M059J (cell line): ENCODE measurements around the gene DNLZ. TPM values are rescaled to one million over a fixed set of nuclear protein-coding genes. Genes with fewer than 3 reads are reported as not detected.
A peak's percentile ranks its signal among the peaks of the same experiment; 100 is the strongest.
"Not testable (repeated sequence)": the region's sequence is repeated elsewhere in the genome, so short reads cannot be mapped to it uniquely, and the experiment has no call there.

ENCODE experiments used
- DNase-seq: peaks from one replicate; pipeline ENCODE4 v3.0.0-alpha.2; 2012; ENCODE audit warnings: low read depth
- total RNA-seq: library from RNA; depleted of rRNA; stranded (reverse); fragments of >200 nt; shearing (Covaris generic); gene quantifications from 2 replicates; pipeline ENCODE4 v1.2.3, GENCODE V29; 2014

Gene DNLZ
- total RNA-seq, 1 experiment from 2014 or later, result 35.9 TPM

GRCh38 chr9:136359774-136360718 lies 3.5 kb downstream of the DNLZ start:
- DNase-seq, result no peak

- no peak for DNase-seq
Observed at GRCh38 chr9:136358888-136359287, 4.7 kb downstream of the DNLZ start.

GRCh38 chr9:136358016-136358415 lies 5.5 kb downstream of the DNLZ start:
- DNase-seq, result no peak

GRCh38 chr9:136357202-136357725 lies 6.3 kb downstream of the DNLZ start:
- no peak for DNase-seq

- DNase-seq, result no peak
Observed at GRCh38 chr9:136355616-136356557, 7.7 kb downstream of the DNLZ start.

- DNase-seq, result peak; percentile 50
Observed at GRCh38 chr9:136354592-136355085, 8.9 kb downstream of the DNLZ start.

- no peak for DNase-seq
Observed at GRCh38 chr9:136353757-136354488, 9.6 kb downstream of the DNLZ start.

GRCh38 chr9:136353088-136353487 lies 10.5 kb downstream of the DNLZ start:
- no peak for DNase-seq

- DNase-seq, result no peak
Observed at GRCh38 chr9:136352682-136353081, 10.9 kb downstream of the DNLZ start.

- DNase-seq, result not testable (repeated sequence)
Observed at GRCh38 chr9:136351868-136352267, 11.7 kb downstream of the DNLZ start.

GRCh38 chr9:136351252-136351800 lies 12.2 kb downstream of the DNLZ start:
- no peak for DNase-seq

- DNase-seq, result no peak
Observed at GRCh38 chr9:136349546-136349945, 14.0 kb downstream of the DNLZ start.

GRCh38 chr9:136348691-136349090 lies 14.9 kb downstream of the DNLZ start:
- no peak for DNase-seq

- no peak for DNase-seq
Observed at GRCh38 chr9:136347472-136348256, 15.9 kb downstream of the DNLZ start.

- no peak for DNase-seq
Observed at GRCh38 chr9:136346927-136347465, 16.5 kb downstream of the DNLZ start.

- no peak for DNase-seq
Observed at GRCh38 chr9:136346157-136346481, 17.4 kb downstream of the DNLZ start.

GRCh38 chr9:136345281-136346156 lies 18.0 kb downstream of the DNLZ start:
- peak; percentile 25 for DNase-seq

GRCh38 chr9:136344544-136345280 lies 18.8 kb downstream of the DNLZ start:
- no peak for DNase-seq
